22Rv1 (cell line): ENCODE measurements around the gene MEIS1.

Source experiments
- H3K27ac ChIP-seq: fragments of 450-650 bp; 2 replicates; pipeline ENCODE4 v1.5.1; 2017
- CTCF ChIP-seq: fragments of 450-650 bp; IDR thresholded peaks from 2 replicates; pipeline ENCODE4 v1.5.1; 2017; ENCODE audit warnings: mild to moderate bottlenecking
- ZFX ChIP-seq: fragments of 450-650 bp; IDR thresholded peaks from 2 replicates; pipeline ENCODE4 v1.6.1; 2017; ENCODE audit warnings: antibody characterized with exemption, borderline replicate concordance

Gene MEIS1

GRCh38 chr2:66576561-66577320, 141.8 kb downstream of the MEIS1 start:
- no peak for TF ChIP-seq CTCF
- no peak for TF ChIP-seq ZFX
- H3K27ac ChIP-seq: no peak overlapping the region

GRCh38 chr2:66577321-66578053, 142.6 kb downstream of the MEIS1 start:
- no peak overlapping the region for H3K27ac ChIP-seq
- no peak for TF ChIP-seq CTCF
- no peak for TF ChIP-seq ZFX

GRCh38 chr2:66578054-66578686, 143.2 kb downstream of the MEIS1 start:
- TF ChIP-seq ZFX (no peak), CTCF (no peak)
- H3K27ac ChIP-seq: no peak overlapping the region

- TF ChIP-seq CTCF (no peak), ZFX (no peak)
- H3K27ac ChIP-seq: no peak overlapping the region
These were observed 143.8 kb downstream of the MEIS1 start for GRCh38 chr2:66578687-66579106.

GRCh38 chr2:66579186-66580126, 144.5 kb downstream of the MEIS1 start:
- TF ChIP-seq CTCF (no peak), ZFX (no peak)
- no peak overlapping the region for H3K27ac ChIP-seq

GRCh38 chr2:66580166-66581049, 145.5 kb downstream of the MEIS1 start:
- no peak overlapping the region for H3K27ac ChIP-seq
- no peak for TF ChIP-seq CTCF
- no peak for TF ChIP-seq ZFX
